Measurements from ENCODE around the gene BAIAP2. TPM values are rescaled to one million over a fixed set of nuclear protein-coding genes. Genes with fewer than 3 reads are reported as not detected.

Gene BAIAP2
- total RNA-seq, 2 experiments from 2014 or later, result 3.3 to 3.6 TPM

- intact Hi-C loops (cut with micrococcal nuclease), result no loop called here
- CTCF ChIA-PET, result interaction anchor here (0.9 kb wide), 1 partner anchor 17 kb away, joined by 5 read pairs; no protein-coding TSS in a partner anchor
- H3K4me1 Mint-ChIP-seq (ENCODE audit: low read depth), result no peaks in the 10 kb centered on the region
- no peak for DNase-seq
- no peaks in the 10 kb centered on the region for H3K36me3 Mint-ChIP-seq
- H3K4me3 Mint-ChIP-seq, result no peak overlapping the region
- H3K9me3 Mint-ChIP-seq, result no peaks in the 10 kb centered on the region
- H3K27ac Mint-ChIP-seq, result no peak overlapping the region
- POLR2A ChIA-PET, result no interaction called here
- no peaks in the 10 kb centered on the region for H3K27me3 Mint-ChIP-seq
Measured at GRCh38 chr17:81085420-81085911, 50.5 kb downstream of the BAIAP2 start.

DNA sequence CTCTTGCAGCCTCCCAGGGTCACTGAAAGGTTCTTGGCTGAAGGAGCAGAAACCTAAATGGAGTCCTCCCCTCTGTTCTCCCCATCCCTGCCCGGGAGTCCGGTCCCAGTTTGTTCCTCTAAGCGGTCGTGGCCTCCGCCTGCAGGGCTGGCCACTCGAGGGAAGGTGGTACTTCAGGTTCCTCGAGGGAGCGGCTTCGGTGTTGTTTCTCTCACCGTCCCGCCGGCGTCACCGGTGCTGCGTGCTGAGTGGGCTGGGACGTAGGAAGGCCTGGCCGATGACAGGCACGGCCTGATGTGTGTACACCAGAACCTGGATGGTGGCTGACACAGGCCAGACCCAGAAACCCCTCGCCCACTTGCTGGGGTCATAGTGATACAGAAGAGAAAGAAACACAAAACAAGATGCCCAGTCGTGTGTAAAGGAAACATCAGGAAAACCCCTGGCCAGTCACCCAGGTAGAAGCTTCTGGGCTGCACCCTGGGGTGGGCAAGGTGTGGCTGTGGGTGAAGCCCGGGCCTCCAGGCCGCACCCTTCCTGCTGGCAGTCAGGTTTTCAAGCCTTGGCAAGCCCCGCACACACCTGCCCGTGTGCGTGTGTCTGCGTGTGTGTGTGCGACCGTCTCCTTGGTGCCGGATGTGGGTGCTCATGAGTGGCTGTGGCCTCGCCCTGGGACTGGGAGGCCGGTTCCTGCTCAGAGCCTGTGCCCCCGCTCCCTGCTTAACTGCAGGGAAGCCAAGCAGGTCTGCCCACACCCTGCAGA lies 52.0 kb downstream of the BAIAP2 start:
- no peaks in the 10 kb centered on the region for H3K36me3 Mint-ChIP-seq
- no peak overlapping the region for H3K27ac Mint-ChIP-seq
- DNase-seq, result peak; percentile 16
- CTCF ChIA-PET, result interaction anchor here (1.2 to 1.6 kb wide), 2 partner anchors 15 to 63 kb away, joined by 3 to 10 read pairs; no protein-coding TSS in a partner anchor
- no peaks in the 10 kb centered on the region for H3K9me3 Mint-ChIP-seq
- H3K4me3 Mint-ChIP-seq, result no peak overlapping the region
- POLR2A ChIA-PET, result no interaction called here
- intact Hi-C loops (cut with micrococcal nuclease), result no loop called here
- no peaks in the 10 kb centered on the region for H3K27me3 Mint-ChIP-seq
- no peaks in the 10 kb centered on the region for H3K4me1 Mint-ChIP-seq (ENCODE audit: low read depth)

- no peaks in the 10 kb centered on the region for H3K9me3 Mint-ChIP-seq
- DNase-seq, result peak; percentile 55
- ChIA-PET POLR2A (no interaction called here), CTCF (interaction anchor here (0.8 kb wide), 1 partner anchor 41 kb away, joined by 3 read pairs; no protein-coding TSS in a partner anchor)
- no peak overlapping the region for H3K4me3 Mint-ChIP-seq
- intact Hi-C loops (cut with micrococcal nuclease), result loop anchor here (10.0 kb wide), 1 partner anchor 836 kb away; no protein-coding TSS in a partner anchor
- peaks cover 19% of the 10 kb centered on the region for H3K4me1 Mint-ChIP-seq (ENCODE audit: low read depth)
- H3K27me3 Mint-ChIP-seq, result no peaks in the 10 kb centered on the region
- no peaks in the 10 kb centered on the region for H3K36me3 Mint-ChIP-seq
- H3K27ac Mint-ChIP-seq, result no peak overlapping the region
Measured at GRCh38 chr17:81090361-81091136, 55.6 kb downstream of the BAIAP2 start.

DNA sequence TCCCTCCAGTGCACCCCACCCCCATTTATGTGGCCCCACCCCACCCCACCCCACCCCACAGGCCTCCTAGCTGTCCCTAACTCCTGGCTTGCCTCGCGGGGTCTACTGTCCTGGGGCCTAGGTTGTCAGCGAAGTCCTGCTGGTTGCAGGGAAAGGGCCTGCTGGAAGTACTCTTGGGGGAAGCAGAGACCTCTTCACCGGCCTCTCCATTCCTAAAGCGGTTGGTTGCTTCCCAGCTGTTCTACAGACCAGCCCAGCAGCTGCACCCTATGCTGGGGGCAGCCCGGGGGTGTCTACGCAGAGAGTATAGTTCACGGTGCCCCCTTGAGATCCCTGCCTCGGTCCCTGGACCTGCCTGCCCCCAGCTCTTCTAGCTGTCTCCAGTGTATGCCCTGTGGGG lies 56.2 kb downstream of the BAIAP2 start:
- Mint-ChIP-seq H3K36me3 (no peaks in the 10 kb centered on the region), H3K27me3 (no peaks in the 10 kb centered on the region), H3K9me3 (no peaks in the 10 kb centered on the region), H3K27ac (no peak overlapping the region), H3K4me1 (ENCODE audit: low read depth) (peaks cover 25% of the 10 kb centered on the region), H3K4me3 (no peak overlapping the region)
- ChIA-PET CTCF (no interaction called here), POLR2A (no interaction called here)
- intact Hi-C loops (cut with micrococcal nuclease), result loop anchor here (10.0 kb wide), 1 partner anchor 836 kb away; no protein-coding TSS in a partner anchor
- no peak for DNase-seq

- no peaks in the 10 kb centered on the region for H3K27me3 Mint-ChIP-seq
- H3K9me3 Mint-ChIP-seq, result no peaks in the 10 kb centered on the region
- H3K4me3 Mint-ChIP-seq, result no peak overlapping the region
- H3K36me3 Mint-ChIP-seq, result no peaks in the 10 kb centered on the region
- no peak overlapping the region for H3K27ac Mint-ChIP-seq
- no peak for DNase-seq
- CTCF ChIA-PET, result interaction anchor here (1.2 to 1.3 kb wide), 2 partner anchors 70 to 122 kb away, joined by 3 to 4 read pairs; no protein-coding TSS in a partner anchor
- H3K4me1 Mint-ChIP-seq (ENCODE audit: low read depth), result peaks cover 33% of the 10 kb centered on the region
- POLR2A ChIA-PET, result no interaction called here
- intact Hi-C loops (cut with micrococcal nuclease), result loop anchor here (10.0 kb wide), 1 partner anchor 837 kb away; no protein-coding TSS in a partner anchor
Measured at GRCh38 chr17:81091774-81092517, 57.0 kb downstream of the BAIAP2 start.

- DNase-seq, result no peak
- H3K4me3 Mint-ChIP-seq, result no peak overlapping the region
- intact Hi-C loops (cut with micrococcal nuclease), result loop anchor here (10.0 kb wide), 1 partner anchor 838 kb away; no protein-coding TSS in a partner anchor
- peaks cover 37% of the 10 kb centered on the region for H3K4me1 Mint-ChIP-seq (ENCODE audit: low read depth)
- CTCF ChIA-PET, result interaction anchor here (1.2 to 1.3 kb wide), 2 partner anchors 70 to 123 kb away, joined by 3 to 4 read pairs; no protein-coding TSS in a partner anchor
- no peaks in the 10 kb centered on the region for H3K27me3 Mint-ChIP-seq
- no peaks in the 10 kb centered on the region for H3K36me3 Mint-ChIP-seq
- no peaks in the 10 kb centered on the region for H3K9me3 Mint-ChIP-seq
- H3K27ac Mint-ChIP-seq, result no peak overlapping the region
- POLR2A ChIA-PET, result no interaction called here
Measured at GRCh38 chr17:81092518-81093095, 57.7 kb downstream of the BAIAP2 start.

DNA sequence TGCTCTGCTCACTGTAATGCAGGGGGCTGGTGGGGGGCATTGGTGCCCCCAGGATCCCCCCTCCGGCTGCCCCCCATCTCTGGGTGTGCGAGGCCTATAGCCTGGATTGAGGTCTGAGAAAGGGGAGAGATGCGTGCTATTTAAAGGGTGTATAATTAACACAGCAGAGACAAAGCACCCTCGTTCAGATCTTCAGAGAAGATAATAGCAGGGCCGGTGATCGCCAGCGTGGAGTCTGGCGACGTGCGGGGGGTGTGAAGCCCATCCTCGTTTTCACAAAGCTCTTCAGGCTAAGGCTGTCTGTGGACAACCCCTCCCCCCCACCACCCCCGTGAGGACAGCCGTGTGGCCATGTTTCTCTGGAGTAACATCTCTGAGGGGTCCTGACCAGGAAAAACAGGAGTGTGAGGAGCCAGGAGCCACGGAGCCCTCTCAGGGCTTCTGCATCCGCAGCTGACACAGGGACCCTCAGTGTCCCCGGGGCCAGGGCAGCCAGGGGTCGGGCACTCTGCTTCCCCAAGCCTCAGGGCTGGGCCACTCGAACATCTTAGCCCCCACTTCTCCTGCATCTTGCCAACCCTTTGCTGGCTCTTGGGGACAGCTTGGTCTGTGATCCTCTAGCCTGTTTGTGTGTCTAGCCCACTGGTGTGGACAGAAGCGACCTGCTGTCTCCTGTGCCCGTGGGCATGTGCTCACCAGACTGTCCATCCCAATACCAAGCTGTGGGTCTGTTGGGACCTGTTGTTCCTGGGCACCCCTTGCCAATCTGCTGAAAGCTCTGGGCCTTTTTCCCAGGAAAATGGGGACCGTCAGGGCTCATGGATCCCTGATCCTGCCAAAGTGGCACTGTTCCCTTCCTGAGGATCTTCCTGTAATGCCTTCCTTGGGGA lies 58.9 kb downstream of the BAIAP2 start:
- POLR2A ChIA-PET, result interaction anchor here (1.2 kb wide), 1 partner anchor 70 kb away, joined by 3 read pairs; no protein-coding TSS in a partner anchor

DNA sequence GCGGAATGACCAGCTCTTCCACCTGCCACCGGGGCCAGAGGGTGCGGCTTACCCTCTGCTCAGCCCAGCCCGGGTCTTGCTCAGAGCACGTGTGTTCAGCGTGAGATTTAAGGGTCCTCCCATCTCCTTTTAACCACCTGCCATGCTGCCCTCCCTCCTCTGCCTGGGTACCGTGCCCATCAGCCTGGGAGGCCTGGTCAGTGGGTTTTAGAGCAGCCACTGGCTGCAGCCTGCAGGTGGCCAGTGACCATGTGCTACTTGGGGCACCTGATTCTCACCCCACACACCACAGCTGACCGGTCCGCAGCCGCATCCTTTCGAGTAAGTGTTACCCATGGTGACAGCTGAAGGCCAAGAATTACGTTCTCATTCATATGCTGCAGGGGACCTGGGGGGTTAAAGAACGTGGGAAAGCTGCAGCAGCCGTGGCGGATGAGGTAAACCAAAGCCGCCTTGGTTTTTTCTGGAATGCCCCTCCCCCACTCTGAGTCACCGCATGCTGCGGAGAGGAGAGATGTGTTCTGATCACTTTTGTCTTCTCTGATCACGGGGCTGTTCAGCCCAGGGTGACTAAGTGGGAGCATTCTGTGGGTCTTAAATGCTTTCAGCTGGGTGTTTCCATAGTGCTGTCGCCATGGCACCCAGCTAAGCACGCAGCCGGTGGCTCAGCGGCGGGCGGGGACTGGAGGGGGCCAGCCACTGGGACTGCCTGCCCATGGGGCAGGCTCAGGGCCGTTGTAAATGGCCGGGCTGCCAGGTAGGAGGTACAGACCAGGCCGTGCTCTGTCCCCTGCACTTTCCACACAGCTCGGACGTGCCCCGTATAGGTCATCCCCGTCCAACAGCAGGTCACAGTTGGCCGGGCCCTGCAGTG lies 59.8 kb downstream of the BAIAP2 start:
- Mint-ChIP-seq H3K27ac (peak overlapping the region; percentile 75), H3K36me3 (no peaks in the 10 kb centered on the region), H3K27me3 (no peaks in the 10 kb centered on the region), H3K9me3 (no peaks in the 10 kb centered on the region), H3K4me3 (no peak overlapping the region), H3K4me1 (ENCODE audit: low read depth) (peaks cover 46% of the 10 kb centered on the region)
- intact Hi-C loops (cut with micrococcal nuclease), result loop anchor here (10.0 kb wide), 1 partner anchor 840 kb away; no protein-coding TSS in a partner anchor
- POLR2A ChIA-PET, result interaction anchor here (0.6 to 1.2 kb wide), 3 partner anchors 18 to 830 kb away, joined by 3 read pairs; no protein-coding TSS in a partner anchor
- CTCF ChIA-PET, result interaction anchor here (0.8 to 3.8 kb wide), 4 partner anchors 10 to 993 kb away, joined by 3 to 27 read pairs (median 3); partner anchors contain the start of gene GAA
- peak; percentile 97 for DNase-seq

More for the DNA sequence above, 58.9 kb downstream of the BAIAP2 start:
- peaks cover 46% of the 10 kb centered on the region for H3K4me1 Mint-ChIP-seq (ENCODE audit: low read depth)
- CTCF ChIA-PET, result interaction anchor here (1.3 to 3.8 kb wide), 2 partner anchors 70 to 198 kb away, joined by 3 to 27 read pairs; no protein-coding TSS in a partner anchor
- H3K9me3 Mint-ChIP-seq, result no peaks in the 10 kb centered on the region
- H3K36me3 Mint-ChIP-seq, result no peaks in the 10 kb centered on the region
- no peak overlapping the region for H3K4me3 Mint-ChIP-seq
- no peak for DNase-seq
- intact Hi-C loops (cut with micrococcal nuclease), result loop anchor here (10.0 kb wide), 1 partner anchor 839 kb away; no protein-coding TSS in a partner anchor
- H3K27me3 Mint-ChIP-seq, result no peaks in the 10 kb centered on the region
- no peak overlapping the region for H3K27ac Mint-ChIP-seq

GRCh38 chr17:81095383-81095762 lies 60.4 kb downstream of the BAIAP2 start:
- Mint-ChIP-seq H3K36me3 (no peaks in the 10 kb centered on the region), H3K27me3 (no peaks in the 10 kb centered on the region), H3K4me1 (ENCODE audit: low read depth) (peaks cover 46% of the 10 kb centered on the region), H3K27ac (peak overlapping the region; percentile 20), H3K4me3 (no peak overlapping the region), H3K9me3 (no peaks in the 10 kb centered on the region)
- DNase-seq, result peak; percentile 68
- ChIA-PET CTCF (interaction anchor here (0.8 to 3.8 kb wide), 5 partner anchors 9 to 994 kb away, joined by 3 to 27 read pairs (median 3); partner anchors contain the start of genes CEP131 and GAA), POLR2A (interaction anchor here (0.6 to 1.2 kb wide), 3 partner anchors 17 to 830 kb away, joined by 3 read pairs; no protein-coding TSS in a partner anchor)
- intact Hi-C loops (cut with micrococcal nuclease), result loop anchor here (10.0 kb wide), 1 partner anchor 841 kb away; no protein-coding TSS in a partner anchor

Data from activated CD4-positive, alpha-beta memory T cell treated with anti-CD3 and anti-CD28 coated beads for 36 hours (primary cell).